ENCODE data around the gene TTBK1. TPM values are rescaled to one million over a fixed set of nuclear protein-coding genes. Genes with fewer than 3 reads are reported as not detected.

TTBK1 gene
- total and polyA plus RNA-seq, 2 of the 4 experiments (the other 2 are of a cell fraction), result 0.02 TPM; not detected in 1

DNA sequence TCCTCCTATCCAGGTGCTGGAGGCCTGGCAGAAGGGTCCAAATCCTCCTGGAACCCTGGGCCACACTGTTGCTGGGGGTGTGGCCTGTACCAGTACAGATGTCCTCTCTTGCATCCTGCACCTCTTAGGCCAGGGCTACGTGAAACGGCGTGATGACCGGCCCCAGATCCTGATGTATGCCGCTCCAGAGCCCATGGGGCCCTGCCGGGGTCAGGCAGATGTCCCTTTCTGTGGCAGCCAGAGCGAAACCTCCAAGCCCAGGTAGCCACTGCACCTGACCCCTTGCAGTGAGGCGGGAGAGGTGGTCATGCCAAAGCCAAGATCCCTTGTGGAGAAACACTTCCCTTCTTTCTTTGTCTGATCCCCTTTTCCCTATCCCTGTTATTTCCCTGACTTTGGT lies 28.2 kb upstream of the TTBK1 start:
- in situ Hi-C loops (cut with MboI; ENCODE audit: low sequenced_read_pairs) (no loop called here), dilution Hi-C loops (cut with HindIII; ENCODE audit: low sequenced_read_pairs, unreplicated experiment) (no loop called here), intact Hi-C loops (cut with micrococcal nuclease) (no loop called here)
- ATAC-seq (ENCODE audit: low read depth) (no peak), DNase-seq (no peak)
- no TSS peak for BruUV-seq (replicated peaks)
- Histone ChIP-seq H3K23ac (ENCODE audit: low read depth, low read length) (no peak overlapping the region), H3K9me1 (ENCODE audit: insufficient read depth, low read length) (no peaks in the 10 kb centered on the region; the same call in 1 of the 2 replicates), H3K9me3 (ENCODE audit: control insufficient read depth, insufficient read depth, low read length) (no peaks in the 10 kb centered on the region), H3K4me2 (ENCODE audit: low read depth, low read length) (no peak overlapping the region), H4K20me1 (ENCODE audit: insufficient read depth, low read length) (no peaks in the 10 kb centered on the region), H3K27me3 (ENCODE audit: control insufficient read depth, insufficient read depth, low read length) (no peaks in the 10 kb centered on the region), H3K4me1 (ENCODE audit: control insufficient read depth, insufficient read depth, low read length) (no peaks in the 10 kb centered on the region), H4K8ac (ENCODE audit: low read depth in 2 of 2, low read length in 2 of 2) (no peak overlapping the region), H3K18ac (ENCODE audit: low read depth, low read length) (no peak overlapping the region), H2BK20ac (ENCODE audit: low read depth, low read length) (no peak overlapping the region), H3K56ac (ENCODE audit: extremely low read depth, insufficient read depth, low read length) (no peak overlapping the region), H3K79me1 (ENCODE audit: low read depth in 1 of 2, low read length in 2 of 2) (no peaks in the 10 kb centered on the region), H2AK9ac (replicated peaks; ENCODE audit: low read depth, low read length, poor library complexity) (no peak overlapping the region), H3K14ac (replicated peaks; ENCODE audit: low read depth, low read length) (no peak overlapping the region), H2BK120ac (ENCODE audit: low read depth, low read length) (no peak overlapping the region), H3K4ac (ENCODE audit: low read depth, low read length) (no peak overlapping the region), H3K4me3 (ENCODE audit: insufficient read depth, low read depth, low read length) (no peak overlapping the region), H3K9ac (ENCODE audit: low read depth, low read length) (no peak overlapping the region), H4K5ac (ENCODE audit: low read depth, low read length) (no peak overlapping the region), H4K91ac (ENCODE audit: insufficient read depth, low read depth, low read length) (no peak overlapping the region), H2AK5ac (ENCODE audit: low read depth, low read length) (no peak overlapping the region), H3K36me3 (ENCODE audit: control insufficient read depth, insufficient read depth, low read length) (peaks cover 37% of the 10 kb centered on the region), H2BK15ac (ENCODE audit: low read depth, low read length) (no peak overlapping the region), H2AFZ (replicated peaks; ENCODE audit: low read length, poor library complexity) (no peak overlapping the region), H2BK5ac (ENCODE audit: low read depth, low read length, poor library complexity, severe bottlenecking) (no peak overlapping the region), H3K27ac (ENCODE audit: insufficient read depth, low read length) (no peak overlapping the region)
- ChIA-PET CTCF (no interaction called here), POLR2A (ENCODE audit: unreplicated experiment) (no interaction called here)
- TF ChIP-seq, protein P1, sequence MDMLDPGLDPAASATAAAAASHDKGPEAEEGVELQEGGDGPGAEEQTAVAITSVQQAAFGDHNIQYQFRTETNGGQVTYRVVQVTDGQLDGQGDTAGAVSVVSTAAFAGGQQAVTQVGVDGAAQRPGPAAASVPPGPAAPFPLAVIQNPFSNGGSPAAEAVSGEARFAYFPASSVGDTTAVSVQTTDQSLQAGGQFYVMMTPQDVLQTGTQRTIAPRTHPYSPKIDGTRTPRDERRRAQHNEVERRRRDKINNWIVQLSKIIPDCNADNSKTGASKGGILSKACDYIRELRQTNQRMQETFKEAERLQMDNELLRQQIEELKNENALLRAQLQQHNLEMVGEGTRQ (IDR thresholded peaks at IDR 0.05; ENCODE audit: low read depth, low read length), result no peak
- TF ChIP-seq RCOR1 (IDR thresholded peaks at IDR 0.05; ENCODE audit: insufficient replicate concordance, low read length) (no peak), NFE2L2 (IDR thresholded peaks at IDR 0.05; ENCODE audit: low read depth, low read length) (no peak), POLR2A (IDR thresholded peaks at IDR 0.05; ENCODE audit: low read depth, low read length) (no peak), FOS (IDR thresholded peaks at IDR 0.05; ENCODE audit: low read depth, low read length) (no peak), RFX5 (IDR thresholded peaks at IDR 0.05; ENCODE audit: low read depth, low read length) (no peak), BHLHE40 (IDR thresholded peaks at IDR 0.05; ENCODE audit: low read depth, low read length) (no peak), MAFK (IDR thresholded peaks at IDR 0.05; ENCODE audit: low read depth, low read length) (no peak), CHD1 (IDR thresholded peaks at IDR 0.05; ENCODE audit: low read depth, low read length) (no peak), MAZ (IDR thresholded peaks at IDR 0.05; ENCODE audit: borderline replicate concordance, low read depth, low read length) (no peak), CEBPB (IDR thresholded peaks at IDR 0.05; ENCODE audit: low read depth, low read length) (no peak), RAD21 (IDR thresholded peaks at IDR 0.05; ENCODE audit: low read length) (no peak), SMC3 (IDR thresholded peaks at IDR 0.05; ENCODE audit: low read depth, low read length) (no peak), MXI1 (IDR thresholded peaks at IDR 0.05; ENCODE audit: borderline replicate concordance, low read depth, low read length) (no peak)
- TF ChIP-seq, protein P2, sequence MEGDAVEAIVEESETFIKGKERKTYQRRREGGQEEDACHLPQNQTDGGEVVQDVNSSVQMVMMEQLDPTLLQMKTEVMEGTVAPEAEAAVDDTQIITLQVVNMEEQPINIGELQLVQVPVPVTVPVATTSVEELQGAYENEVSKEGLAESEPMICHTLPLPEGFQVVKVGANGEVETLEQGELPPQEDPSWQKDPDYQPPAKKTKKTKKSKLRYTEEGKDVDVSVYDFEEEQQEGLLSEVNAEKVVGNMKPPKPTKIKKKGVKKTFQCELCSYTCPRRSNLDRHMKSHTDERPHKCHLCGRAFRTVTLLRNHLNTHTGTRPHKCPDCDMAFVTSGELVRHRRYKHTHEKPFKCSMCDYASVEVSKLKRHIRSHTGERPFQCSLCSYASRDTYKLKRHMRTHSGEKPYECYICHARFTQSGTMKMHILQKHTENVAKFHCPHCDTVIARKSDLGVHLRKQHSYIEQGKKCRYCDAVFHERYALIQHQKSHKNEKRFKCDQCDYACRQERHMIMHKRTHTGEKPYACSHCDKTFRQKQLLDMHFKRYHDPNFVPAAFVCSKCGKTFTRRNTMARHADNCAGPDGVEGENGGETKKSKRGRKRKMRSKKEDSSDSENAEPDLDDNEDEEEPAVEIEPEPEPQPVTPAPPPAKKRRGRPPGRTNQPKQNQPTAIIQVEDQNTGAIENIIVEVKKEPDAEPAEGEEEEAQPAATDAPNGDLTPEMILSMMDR (conservative IDR thresholded peaks at IDR 0.05; ENCODE audit: low read depth, low read length), result no peak
- TF ChIP-seq, protein P3, sequence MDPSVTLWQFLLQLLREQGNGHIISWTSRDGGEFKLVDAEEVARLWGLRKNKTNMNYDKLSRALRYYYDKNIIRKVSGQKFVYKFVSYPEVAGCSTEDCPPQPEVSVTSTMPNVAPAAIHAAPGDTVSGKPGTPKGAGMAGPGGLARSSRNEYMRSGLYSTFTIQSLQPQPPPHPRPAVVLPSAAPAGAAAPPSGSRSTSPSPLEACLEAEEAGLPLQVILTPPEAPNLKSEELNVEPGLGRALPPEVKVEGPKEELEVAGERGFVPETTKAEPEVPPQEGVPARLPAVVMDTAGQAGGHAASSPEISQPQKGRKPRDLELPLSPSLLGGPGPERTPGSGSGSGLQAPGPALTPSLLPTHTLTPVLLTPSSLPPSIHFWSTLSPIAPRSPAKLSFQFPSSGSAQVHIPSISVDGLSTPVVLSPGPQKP (IDR thresholded peaks at IDR 0.05; ENCODE audit: borderline replicate concordance, low read depth, low read length), result no peak
- no CpG with 5 or more reads among the region's 8 CpGs for WGBS, 2 experiments (ENCODE audit: extremely low coverage in 2 of 2, insufficient read length in 1 of 2)
